NCI-H128 (cell line): ENCODE results near the gene MPND.
"Not testable (repeated sequence)": the region's sequence is repeated elsewhere in the genome, so short reads cannot be mapped to it uniquely, and the experiment has no call there.

Experiments used
- DNase-seq: peaks from one replicate; lab custom pipeline; 2025; ENCODE audit not compliant: unreplicated experiment; lab: John Stamatoyannopoulos, UW

MPND gene

DNA sequence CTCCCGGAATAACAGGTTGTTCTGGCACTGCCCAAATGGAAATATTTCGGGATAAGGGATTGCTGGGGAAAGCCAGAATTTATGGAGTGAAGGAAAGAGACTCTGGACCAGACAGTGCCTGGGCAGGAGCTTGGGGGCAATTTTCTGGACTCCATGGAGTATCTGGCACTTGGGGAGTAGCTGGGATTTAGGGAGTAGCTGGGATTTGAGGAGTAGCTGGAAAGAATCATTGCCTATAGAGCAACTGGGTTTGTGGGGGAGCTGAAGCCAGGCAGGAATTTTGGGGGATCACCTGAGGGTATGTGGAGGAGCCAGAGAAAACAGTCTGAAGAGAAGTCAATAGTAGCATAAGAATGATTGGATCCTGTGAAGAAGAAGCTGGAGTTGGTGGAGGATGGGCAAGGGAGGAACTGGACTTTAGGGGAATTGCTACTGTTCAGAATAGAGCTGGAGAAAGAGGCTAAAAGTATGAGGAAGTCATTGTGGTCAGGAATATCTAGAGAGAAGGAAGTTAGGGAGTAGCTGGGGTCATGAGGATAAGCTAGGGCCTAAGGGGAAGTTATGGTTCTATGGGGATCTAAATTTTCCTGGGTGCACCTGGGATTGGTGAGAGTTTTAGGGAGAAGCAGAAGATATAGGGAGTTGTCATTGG is 24.2 kb upstream of the MPND start:
- no peak for DNase-seq

DNA sequence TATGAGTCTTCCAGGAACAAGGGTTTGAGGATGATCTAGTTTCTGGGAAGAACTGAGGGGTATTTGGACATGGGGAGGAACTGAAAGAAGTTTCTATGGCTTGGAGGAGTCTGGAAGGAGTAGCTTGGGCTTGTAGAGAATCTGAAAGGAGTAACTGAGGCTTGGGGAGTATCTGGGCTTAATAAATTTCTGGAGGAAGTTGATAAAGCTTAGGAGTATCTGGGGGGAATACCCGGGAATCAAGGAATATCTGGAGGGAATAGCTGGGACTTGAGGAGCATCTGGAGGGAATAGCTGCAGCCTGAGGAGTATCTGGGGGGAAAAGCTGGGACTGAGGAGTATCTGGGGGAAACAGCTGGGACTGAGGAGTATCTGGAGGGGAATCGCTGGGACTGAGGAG is 22.9 kb upstream of the MPND start:
- no peak for DNase-seq

DNA sequence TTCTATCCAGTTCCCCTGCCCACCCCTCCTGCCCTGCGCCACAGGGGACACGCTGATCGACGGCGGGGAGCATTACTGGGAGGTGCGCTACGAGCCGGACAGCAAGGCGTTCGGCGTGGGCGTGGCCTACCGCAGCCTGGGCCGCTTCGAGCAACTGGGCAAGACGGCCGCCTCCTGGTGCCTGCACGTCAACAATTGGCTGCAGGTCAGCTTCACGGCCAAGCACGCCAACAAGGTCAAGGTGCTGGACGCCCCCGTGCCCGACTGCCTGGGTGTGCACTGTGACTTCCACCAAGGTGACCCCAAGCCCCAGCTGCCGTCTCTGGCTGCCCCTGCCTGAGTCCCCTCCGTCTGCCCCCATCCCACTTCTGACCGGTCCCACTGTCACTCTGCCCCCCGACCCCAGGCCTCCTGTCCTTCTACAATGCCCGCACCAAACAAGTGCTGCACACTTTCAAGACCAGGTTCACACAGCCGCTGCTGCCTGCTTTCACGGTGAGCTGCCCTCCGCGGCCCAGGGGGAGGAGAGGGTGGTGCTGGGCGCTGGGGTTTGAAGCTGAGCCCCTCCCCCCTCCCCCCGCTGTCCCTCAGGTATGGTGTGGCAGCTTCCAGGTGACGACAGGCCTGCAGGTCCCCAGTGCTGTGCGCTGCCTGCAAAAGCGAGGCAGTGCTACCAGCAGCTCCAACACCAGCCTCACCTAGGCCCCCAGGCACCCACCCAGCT is 20.3 kb upstream of the MPND start:
- DNase-seq: no peak

DNA sequence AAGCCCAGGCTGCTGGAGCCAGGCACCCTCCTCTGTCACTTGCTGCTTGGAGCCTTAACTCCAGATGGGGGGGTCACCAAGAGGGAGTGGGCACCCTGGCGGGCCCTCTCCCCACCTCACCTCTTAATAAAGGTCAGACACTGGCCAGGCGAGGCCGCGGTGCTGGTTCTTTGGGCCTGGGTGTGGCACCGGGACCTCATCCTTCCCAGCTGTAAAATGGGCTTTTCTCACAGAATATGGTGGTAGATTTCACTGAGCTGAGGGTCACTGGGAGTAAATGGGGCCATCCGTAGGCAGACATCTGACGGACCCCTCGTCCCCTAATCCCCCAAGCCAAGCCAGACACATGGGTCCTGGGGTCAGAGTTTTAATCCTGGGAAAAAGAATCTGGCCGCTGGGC is 19.7 kb upstream of the MPND start:
- no peak for DNase-seq

DNA sequence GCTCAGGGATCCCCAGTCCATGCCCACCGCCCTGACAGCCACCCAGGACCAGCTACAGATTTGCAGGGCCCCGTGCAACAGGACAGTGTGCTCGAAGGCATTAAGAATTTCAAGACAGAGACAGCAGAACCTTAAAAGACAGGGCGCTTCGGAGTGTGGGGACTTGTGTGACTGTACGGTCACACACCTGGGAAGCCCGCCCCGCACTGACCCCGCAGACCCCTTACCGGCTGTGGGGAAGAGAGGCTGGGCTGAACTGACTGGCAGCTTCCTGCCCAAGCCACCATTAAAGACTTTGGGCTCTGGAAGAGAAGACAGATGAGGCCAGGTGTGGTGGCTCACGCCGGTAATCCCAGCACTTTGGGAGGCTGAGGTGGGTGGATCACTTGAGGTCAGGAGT is 19.1 kb upstream of the MPND start:
- no peak for DNase-seq

DNA sequence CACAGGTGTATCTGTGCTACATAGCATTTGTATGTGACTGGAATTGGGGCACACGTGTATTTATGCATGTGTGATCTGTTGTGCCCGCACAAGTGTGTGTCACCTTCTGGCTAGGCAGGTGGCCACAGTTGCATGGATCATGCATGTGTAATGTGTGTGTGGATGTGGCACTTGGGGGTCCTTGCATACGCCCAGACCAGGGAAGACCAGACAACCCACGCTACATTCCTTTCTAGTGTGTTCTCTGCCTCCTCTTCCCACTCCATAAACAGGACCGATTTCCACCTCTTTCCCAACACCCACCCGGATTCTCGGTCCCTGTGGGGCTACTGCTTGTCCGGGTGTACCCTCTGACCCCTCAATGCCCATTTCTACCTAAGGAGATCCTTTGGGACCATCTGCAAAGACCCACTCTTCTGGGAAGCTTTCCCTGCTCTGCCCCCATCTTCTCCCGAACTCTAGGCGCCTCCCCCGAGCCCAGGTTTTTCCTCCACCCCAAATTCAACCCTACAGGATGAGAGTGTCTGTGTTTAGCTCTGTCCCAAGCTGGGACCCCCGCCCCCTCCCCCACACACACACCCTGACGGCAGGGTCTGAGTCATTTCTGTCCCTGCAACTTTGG is 17.0 kb upstream of the MPND start:
- no peak for DNase-seq

DNA sequence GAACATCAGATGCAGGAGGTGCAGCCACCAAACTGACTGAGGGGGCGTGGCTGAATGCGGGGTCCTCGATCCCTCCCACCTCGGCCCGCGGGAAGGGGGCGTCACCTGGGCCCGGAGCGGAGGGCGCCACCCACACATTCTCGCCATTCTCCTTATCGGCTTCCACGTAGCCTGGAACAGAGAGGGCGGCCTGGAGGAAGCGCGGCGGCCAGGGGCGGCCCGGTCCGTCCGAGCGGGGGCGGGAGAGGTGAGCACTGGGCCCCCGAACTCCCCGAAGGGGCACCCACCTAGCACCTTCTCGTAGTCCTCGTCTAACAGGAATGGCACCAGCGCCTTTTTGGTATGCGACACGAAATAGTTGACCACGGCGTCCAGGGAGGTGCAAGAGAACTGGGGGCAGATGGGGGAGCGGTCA is 16.5 kb upstream of the MPND start:
- DNase-seq: no peak

DNA sequence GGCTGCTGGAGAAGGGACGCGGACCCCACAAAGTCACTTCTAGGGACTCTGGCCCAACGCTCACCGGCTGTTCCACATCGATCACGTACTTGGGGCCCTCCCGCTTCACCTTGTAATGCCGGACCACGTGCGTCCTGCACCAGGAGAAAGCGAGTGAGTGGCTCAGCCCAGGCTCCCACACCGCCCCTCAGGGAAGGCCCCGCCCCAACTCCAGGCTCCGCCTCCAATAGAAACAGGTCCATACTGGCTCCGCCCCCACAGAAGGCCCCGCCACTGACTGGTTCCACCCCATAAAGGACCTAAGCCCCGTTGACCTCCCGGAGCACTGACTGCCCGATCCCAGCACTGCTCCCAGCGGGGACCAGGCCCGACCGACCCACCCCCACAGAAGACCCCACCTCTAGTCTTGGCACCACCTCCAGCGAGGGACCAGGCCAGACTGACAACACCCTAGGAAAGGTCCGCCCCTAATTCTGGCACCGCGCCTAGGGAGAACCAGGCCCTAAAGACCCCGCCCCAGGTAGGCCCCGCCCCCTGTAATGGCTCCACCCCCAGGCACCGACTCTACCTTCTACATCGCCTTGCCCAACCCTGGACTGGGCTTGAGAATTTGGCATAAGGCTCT is 16.0 kb upstream of the MPND start:
- DNase-seq: no peak

DNA sequence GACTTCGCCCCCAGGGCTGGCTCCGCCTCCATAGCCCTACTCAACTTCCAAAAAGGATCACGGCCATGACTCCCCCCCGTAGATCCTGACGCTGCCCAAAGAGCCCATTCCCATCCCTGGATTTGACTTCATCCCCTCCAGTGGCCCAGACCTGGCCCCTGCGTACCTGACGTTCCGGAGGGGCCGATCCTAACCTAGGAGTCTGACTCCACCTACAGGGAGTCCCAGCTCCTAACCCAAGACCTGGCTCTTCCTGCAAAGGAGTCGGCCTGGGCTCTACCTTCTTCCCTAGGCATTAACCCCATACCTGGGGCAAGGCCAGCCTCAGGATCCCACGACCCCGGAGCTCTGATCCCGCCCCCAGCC is 15.5 kb upstream of the MPND start:
- no peak for DNase-seq

DNA sequence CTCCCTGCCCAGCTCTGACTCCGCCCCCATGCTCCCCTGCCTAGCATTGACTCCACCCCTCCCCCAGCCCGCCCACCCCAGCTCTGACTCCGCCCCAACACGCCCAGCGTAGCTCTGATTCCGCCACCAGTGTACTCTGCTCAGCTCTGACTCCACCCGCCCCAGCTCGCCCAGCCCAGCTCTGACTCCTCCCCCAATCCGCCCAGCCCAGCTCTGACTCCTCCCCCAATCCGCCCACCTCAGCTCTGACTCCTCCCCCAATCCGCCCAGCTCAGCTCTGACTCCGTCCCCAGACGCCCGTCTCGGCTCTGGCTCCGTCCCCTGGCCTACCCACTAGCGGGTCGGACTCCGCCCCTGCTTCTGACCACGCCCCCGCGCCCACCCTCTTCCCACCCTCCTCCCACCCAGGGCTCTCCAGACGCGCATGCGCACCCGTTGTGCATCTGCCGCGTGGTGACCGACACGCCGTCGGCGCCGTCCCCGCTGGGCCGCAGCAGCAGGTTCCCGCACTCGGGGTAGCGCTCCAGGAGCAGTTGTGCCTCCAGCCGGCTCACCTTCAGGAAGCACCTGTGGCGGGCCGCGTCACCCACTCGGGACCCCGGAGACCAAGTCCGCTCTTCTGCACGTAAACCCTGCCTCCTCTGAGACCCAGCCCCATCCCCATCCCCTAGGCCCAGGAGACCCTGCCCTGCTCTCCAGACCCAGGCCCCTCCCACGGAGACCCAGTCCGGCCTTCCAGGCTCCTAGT is 14.9 kb upstream of the MPND start:
- peak; percentile 94 for DNase-seq

DNA sequence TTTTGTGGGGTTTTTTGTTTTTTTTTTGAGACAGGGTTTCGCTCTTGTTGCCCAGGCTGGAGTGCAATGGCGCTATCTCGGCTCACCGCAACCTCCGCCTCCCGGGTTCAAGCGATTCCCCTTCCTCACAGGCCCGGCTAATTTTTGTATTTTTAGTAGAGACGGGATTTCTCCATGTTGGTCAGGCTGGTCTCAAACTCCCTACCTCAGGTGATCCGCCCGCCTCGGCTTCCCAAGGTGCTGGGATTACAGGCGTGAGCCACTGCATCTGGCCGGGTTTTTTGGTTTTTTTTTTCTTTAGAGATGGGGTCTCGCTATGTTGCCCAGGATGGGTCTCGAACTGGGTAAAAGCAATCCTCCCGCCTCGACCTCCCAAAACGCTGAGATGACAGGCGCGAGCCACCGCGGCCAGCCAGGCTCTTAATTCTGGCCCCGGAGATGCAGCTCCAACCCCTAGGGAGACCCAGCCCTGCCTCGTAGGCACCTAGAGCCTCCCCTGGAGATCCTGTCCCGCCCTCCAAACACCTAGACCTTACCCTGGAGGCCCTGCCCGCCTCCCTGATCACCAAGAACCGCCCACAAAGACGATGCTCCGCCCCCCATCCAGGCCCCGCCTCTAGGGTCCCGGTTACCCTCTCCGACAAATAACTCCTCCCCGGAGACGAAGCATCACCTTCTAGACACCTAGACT is 14.2 kb upstream of the MPND start:
- not testable (repeated sequence) for DNase-seq

DNA sequence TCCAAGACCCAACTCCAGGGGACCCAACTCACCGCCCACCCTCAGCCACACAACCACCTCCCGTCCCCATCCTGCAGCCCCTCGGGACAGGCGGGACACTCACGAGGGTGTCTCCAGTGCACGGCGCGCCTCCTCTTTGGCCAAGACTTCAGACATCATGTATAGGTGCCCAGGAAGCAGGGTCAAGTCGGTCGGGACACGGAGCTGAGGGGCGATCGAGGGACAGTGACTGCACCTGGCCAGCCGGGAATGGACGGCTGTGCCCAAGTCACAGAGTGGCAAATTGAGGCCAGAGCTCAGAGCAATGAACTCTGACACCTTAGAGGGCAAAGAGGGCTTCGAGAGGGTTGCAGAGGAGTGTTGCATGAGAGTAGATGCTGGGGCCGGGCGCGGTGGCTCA is 13.5 kb upstream of the MPND start:
- no peak for DNase-seq

DNA sequence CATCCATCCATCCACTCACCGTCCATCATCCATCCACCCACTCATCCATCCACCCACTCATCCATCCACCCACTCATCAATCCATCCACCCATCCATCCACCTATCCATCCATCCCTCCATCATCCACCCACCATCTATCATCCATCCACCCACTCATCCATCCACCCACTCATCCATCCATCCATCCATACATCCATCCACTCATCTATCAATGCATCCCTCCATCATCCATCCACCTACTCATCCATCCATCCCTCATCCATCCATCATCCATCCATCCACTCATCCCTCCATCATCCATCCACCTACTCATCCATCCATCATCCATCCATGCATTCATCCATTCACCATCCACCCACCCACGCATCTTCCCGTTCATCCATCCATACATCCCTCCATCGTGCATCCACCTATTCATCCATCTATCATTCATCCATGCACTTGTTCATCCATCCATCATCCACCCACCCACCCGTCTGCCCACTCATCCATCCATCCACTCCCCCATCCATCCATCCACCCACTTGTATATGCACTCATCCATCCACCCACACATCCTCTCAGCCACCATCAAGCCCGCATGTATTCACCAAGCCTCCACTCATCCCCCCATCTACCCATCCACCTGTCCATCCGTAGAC is 8.3 kb upstream of the MPND start:
- DNase-seq: no peak

DNA sequence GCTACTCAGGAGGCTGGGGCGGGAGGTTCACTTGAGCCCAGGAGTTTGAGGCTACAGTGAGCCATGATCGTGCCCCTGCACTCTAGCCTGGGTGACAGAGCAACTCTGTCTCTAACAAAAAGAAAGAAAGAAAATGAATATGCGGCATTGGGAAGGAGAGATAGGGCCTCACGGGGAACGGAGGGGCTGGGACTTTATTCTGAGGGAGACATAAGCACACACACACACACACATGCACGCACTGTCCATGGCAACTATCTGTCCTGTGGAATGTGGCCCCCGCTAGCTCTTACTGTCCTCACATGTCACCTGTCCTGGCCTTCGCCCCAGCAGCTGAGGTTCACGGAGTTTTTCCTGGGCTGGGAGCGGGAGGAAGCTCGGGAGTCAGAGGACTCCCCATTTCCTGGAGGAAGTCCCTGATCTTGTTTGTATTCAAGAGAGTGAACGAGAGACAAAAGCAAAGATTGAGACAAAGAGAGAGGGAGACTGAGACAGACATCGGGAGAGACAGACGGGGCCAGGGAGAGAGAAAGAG is 5.4 kb upstream of the MPND start:
- no peak for DNase-seq

DNA sequence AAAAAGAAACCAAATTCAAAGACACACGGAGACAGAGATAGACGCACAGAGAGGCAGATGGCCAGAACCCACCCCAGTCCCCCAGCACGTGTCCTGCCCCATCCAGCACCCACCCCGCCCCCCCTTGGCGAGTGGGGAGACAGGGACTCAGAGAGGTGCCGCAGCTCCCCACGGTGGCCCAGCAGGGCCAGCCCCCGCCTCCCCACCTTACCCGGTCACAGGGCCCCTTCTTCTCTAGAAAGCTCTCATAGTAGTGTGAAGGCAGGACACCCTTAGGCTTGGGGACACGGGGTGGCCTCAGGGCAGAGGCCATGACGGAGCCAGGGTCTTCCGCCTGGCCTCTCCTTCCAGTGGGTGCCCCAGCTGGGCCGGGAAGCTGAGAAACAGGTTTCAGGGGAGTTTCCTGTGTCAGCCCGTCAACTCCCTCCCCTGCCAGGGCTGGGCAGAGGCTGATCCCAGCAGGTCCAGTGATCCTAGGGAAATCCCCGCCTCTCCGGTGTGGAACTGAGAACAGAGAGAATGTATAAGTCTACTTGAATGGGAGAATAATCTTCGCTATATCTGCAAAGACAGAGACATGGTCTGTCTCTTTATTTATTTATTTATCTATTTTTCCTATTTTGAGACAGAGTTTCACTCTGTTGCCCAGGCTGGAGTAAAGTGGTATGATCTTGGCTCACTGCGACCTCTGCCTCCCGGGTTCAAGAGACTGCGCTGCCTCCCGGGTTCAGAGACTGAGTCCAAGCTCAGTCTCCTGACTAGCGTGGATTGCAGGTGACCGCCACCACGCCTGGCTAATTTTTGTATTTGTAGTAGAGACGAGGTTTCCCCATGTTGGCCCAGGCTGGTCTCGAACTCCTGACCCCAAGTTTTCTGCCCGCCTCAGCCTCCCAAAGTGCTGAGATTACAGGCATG is 4.7 kb upstream of the MPND start, which contains the start of gene STAP2:
STAP2 (minus strand) TSS at position 387 of the 915 bp plus-strand sequence; CDS start at position 313, 74 bp downstream.
- DNase-seq: no peak

DNA sequence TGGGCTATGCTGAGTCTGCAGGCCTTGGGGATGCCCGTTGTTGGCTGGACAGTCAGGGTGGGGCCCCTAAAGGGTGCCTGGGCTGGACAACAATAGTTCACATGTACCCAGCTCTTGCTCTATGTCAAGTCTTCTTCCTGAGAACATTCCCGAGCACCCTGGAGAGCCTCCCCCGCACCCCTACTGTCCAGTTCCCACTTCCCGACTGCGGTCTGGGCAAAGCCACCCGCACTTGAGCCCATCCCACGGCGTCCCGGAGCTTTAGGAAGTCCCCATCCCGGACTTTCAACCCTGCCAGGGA is 1.1 kb upstream of the MPND start:
- DNase-seq: no peak

DNA sequence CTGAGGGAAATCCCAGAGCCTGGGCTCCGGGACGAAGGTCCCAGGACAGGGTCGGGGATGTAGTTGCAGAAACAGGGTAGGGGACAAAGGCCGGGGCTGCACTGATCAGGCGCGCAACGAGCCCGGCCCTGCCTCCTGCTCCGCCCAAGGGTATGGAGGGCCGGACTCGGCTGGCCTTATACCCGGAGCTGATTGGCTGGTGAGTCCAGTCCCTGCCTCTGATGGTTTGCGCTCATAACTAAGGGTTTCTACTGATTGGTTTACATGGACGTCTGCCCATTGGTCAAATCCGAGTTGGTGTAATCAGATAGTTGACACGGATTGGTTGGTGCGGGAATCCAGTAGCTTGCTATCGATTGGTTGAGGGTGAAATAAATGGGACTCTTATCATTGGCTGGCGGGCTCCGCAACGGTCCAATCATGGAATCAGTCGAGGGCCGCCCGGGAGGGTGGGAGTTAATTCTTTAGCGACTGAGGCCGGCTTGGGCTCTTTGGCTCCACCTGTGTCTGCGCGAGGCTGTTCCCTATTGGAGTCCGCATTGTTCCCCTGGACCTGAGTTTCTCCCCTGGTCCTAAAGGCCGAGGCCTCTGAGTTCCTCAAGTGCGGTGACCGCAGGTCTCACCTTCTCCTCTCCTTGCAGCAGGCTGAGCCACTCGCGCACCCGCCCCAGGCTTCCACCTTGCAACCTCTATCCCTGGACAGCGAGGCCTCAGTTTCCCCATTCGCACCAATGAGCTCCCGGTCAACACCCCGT is 570 bp upstream of the MPND start:
- DNase-seq: peak; percentile 96

DNA sequence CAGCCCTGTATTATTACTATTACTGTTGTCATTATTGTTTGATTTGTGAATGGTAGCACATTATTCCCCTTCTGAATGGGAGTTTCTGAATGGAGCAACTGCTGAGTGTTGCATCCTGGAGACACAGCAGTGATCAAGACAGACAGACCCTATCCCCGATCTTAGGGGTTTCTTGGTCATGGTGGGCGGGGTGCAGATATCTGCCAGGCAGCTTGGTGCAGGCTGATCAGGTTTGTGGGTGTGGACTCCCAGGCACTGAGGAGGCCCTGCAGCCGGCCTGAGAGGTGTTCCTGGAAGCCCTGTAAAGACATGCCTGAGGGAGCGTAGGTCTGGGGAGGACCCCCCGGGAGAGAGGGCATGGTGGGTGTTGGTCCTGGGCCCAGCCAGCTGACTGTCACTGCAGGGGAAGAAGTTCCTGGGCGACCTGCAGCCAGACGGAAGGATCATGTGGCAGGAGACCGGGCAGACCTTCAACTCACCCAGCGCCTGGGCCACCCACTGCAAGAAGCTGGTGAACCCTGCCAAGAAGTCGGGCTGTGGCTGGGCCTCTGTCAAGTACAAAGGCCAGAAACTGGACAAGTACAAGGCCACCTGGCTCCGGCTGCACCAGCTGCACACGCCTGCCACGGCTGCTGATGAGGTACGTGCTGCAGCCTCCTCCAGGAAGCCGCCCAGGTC is 2.1 kb downstream of the MPND start:
- no peak for DNase-seq
